Body of pancreas (tissue), 4 donors: ENCODE results near the gene MYO6.

Experiments used
- CTCF ChIP-seq, 7 experiments: fragments of 450-650 bp in 4 of 7; fragments of 200-600 bp in 3 of 7; sonication (generic) in 3 of 7; IDR thresholded peaks; one replicate each; pipeline ENCODE4 v1.5.1; 2016 to 2019; ENCODE audit warnings: antibody characterized with exemption in 7 of 7
- POLR2A ChIP-seq, 3 donors: fragments of 450-650 bp; IDR thresholded peaks; one replicate each; pipeline ENCODE4 v1.6.1; 2016; ENCODE audit warnings: antibody characterized with exemption in 3 of 3, mild to moderate bottlenecking in 2 of 3

DNA sequence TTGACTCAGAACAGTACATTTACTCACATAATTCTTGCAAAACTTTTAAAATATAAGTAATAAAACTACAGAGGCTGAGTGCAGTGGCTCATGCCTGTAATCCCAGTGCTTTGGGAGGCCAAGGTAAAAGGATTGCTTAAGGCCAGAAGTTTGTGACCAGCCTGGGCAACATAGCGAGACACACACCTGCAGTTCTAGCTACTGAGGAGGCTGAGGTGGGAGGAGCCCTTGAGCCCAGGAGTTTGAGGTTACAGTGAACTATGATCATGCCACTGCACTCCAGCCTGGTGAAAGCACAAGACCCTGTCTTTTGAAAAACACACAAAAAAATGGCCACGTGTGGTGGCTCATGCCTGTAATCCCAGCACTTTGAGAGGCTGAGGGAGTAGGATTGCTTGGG is 21.8 kb upstream of the MYO6 start:
- TF ChIP-seq CTCF (IDR thresholded peaks at IDR 0.05) (no peak), POLR2A (IDR thresholded peaks at IDR 0.05) (no peak)
